ENCODE data around the gene ANXA2. TPM values are rescaled to one million over a fixed set of nuclear protein-coding genes. Genes with fewer than 3 reads are reported as not detected.

Gene ANXA2
- total and polyA plus RNA-seq, 10 of the 15 experiments (the other 5 are each of a cell fraction or from before 2014, with no cell fraction given): 135 to 540 (median 281) TPM

DNA sequence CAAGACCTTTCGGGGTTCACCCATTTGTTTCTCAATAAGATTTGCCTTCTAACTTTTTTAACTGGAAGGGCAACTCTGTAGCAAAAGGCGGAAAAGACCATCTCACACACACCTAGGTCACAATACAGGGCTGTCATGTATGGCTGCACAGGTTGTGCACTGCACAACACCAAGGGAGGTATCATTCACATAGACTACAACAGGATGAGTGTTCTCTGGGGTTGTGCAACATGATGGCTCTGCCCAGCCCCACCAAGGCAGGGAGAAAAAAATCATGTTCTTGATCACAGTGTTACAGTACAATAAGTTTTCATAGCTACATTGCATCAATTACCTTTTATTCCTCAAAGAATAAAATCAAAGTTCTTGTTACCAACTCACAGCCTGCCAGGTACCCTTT is 52.8 kb downstream of the ANXA2 start (continued):
- TF ChIP-seq, protein P1, sequence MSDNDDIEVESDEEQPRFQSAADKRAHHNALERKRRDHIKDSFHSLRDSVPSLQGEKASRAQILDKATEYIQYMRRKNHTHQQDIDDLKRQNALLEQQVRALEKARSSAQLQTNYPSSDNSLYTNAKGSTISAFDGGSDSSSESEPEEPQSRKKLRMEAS (IDR thresholded peaks at IDR 0.05; ENCODE audit: low read depth, low read length): no peak
- TF ChIP-seq PKNOX1 (IDR thresholded peaks at IDR 0.05): no peak
- no peak for TF ChIP-seq TCF12 (IDR thresholded peaks at IDR 0.05; ENCODE audit: low read depth, low read length)

DNA sequence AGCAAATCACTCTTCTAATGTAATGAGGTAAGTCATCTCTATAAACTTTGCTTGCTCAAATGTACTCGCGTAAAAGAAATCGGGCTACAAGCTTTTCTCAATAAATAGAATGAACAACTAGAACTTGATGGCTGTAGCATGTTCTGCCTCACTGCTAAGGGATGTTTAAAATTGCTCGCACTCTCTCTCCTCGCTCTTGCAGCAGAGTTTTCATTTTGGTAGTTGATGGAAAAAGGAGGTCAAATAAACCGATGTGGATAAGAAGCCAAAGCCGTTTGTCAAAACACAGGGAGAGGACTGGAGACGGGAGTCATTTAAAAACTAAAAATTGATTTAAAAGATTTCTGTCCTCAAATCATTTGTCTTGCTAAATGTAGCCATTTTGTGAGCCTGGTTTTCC is 53.3 kb downstream of the ANXA2 start:
- CTCF ChIA-PET: interaction anchor here (0.8 to 2.0 kb wide), 5 partner anchors 11 to 619 kb away, joined by 3 to 6 read pairs (median 3); no protein-coding TSS in a partner anchor
- in situ Hi-C loops (cut with MboI): no loop called here
- no peak for FAIRE-seq

More for the DNA sequence above, 53.3 kb downstream of the ANXA2 start:
- intact Hi-C loops (cut with micrococcal nuclease; ENCODE audit: unreplicated experiment): no loop called here
- H3K4me2 ChIP-seq (ENCODE audit: control insufficient read depth, insufficient read depth): no peak overlapping the region
- no peak overlapping the region for H2AFZ ChIP-seq (ENCODE audit: control insufficient read depth, low read depth, low read length)
- no peak for DNase-seq (ENCODE audit: low read depth, low spot score)
- POLR2A ChIA-PET: no interaction called here
- H3K4me3 ChIP-seq: no peak overlapping the region
- TF ChIP-seq EP300 (IDR thresholded peaks at IDR 0.05; ENCODE audit: borderline replicate concordance in 1 of 2, control insufficient read depth in 1 of 2, low read depth in 2 of 2, low read length in 2 of 2) (no peak), SUPT20H (IDR thresholded peaks at IDR 0.05; ENCODE audit: borderline replicate concordance, control insufficient read depth, low read depth, low read length) (no peak), SIN3A (IDR thresholded peaks at IDR 0.05; ENCODE audit: low read depth, low read length) (no peak)
- H3K79me2 ChIP-seq (ENCODE audit: control insufficient read depth, insufficient read depth, low read length): no peaks in the 10 kb centered on the region
- peaks cover 5 to 7% of the 10 kb centered on the region in 2 experiments for H3K36me3 ChIP-seq (ENCODE audit: control insufficient read depth in 2 of 2, insufficient read depth in 2 of 2, low read length in 1 of 2)
- no peak for ATAC-seq
- no peak overlapping the region for H3K9ac ChIP-seq (ENCODE audit: control insufficient read depth, insufficient read depth, low read length)
- no peaks in the 10 kb centered on the region for H3K27me3 ChIP-seq (replicated peaks in 1 of 2; ENCODE audit: control insufficient read depth in 2 of 2, insufficient read depth in 2 of 2, low read length in 1 of 2)
- BruUV-seq (replicated peaks): no TSS peak
- H3K27ac ChIP-seq (ENCODE audit: control insufficient read depth, insufficient read depth): no peak overlapping the region
- WGBS (ENCODE audit: insufficient coverage, insufficient replicate concordance, low lambda C conversion rate, missing lambda C conversion rate): 96% methylated on average over 8 of the region's 8 CpGs
- RAD21 ChIA-PET (ENCODE audit: unreplicated experiment): interaction anchor here (1.1 kb wide), 1 partner anchor 15 kb away, joined by 3 read pairs; no protein-coding TSS in a partner anchor
- no peaks in the 10 kb centered on the region for H3K9me3 ChIP-seq (replicated peaks; ENCODE audit: control insufficient read depth, insufficient read depth, low read length)
- H3K4me1 ChIP-seq (ENCODE audit: control insufficient read depth, insufficient read depth, low read length): no peaks in the 10 kb centered on the region
- SMC1A ChIA-PET (ENCODE audit: uncharacterized antibody, unreplicated experiment): interaction anchor here (1.5 kb wide), 1 partner anchor 112 kb away, joined by 3 read pairs; no protein-coding TSS in a partner anchor
- no peaks in the 10 kb centered on the region for H4K20me1 ChIP-seq (ENCODE audit: control insufficient read depth, insufficient read depth)
